ENCODE results near the gene MYLK4. TPM values are rescaled to one million over a fixed set of nuclear protein-coding genes. Genes with fewer than 3 reads are reported as not detected.

Gene MYLK4
- total RNA-seq, 1 donor from 2014 or later: 0.42 TPM

GRCh38 chr6:2614846-2615245 lies 135.9 kb downstream of the MYLK4 start:
- no peaks in the 10 kb centered on the region for H3K27me3 ChIP-seq (ENCODE audit: control insufficient read depth, insufficient read depth, low read length)
- DNase-seq (ENCODE audit: low read depth): no peak
- no peak overlapping the region for H3K4me3 ChIP-seq (ENCODE audit: low read depth, low read length)
- no peaks in the 10 kb centered on the region for H3K36me3 ChIP-seq (ENCODE audit: control insufficient read depth, insufficient read depth, low read length)
- no peak for TF ChIP-seq CTCF (IDR thresholded peaks at IDR 0.05; ENCODE audit: insufficient read depth, low read length, poor library complexity, severe bottlenecking)

DNA sequence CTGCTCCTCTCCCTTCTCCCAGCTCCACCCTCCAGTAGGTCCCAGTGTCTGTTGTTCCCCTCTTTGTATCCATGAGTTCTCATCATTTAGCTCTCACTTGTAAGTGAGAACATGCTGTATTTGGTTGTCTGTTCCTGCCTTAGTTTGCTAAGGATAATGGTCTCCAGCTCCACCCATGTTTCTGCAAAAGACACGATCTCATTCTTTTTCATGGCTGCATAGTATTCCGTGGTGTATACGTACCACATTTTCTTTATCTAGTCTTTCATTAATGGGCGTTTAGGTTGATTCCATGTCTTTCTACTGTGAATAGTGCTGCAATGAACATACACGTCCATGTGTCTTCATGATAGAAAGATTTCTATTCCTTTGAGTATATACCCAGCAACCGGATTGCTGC lies 136.6 kb downstream of the MYLK4 start:
- Histone ChIP-seq H3K36me3 (ENCODE audit: control insufficient read depth, insufficient read depth, low read length) (no peaks in the 10 kb centered on the region), H3K27me3 (ENCODE audit: control insufficient read depth, insufficient read depth, low read length) (no peaks in the 10 kb centered on the region), H3K4me3 (ENCODE audit: low read depth, low read length) (no peak overlapping the region)
- no peak for TF ChIP-seq CTCF (IDR thresholded peaks at IDR 0.05; ENCODE audit: insufficient read depth, low read length, poor library complexity, severe bottlenecking)
- DNase-seq (ENCODE audit: low read depth): no peak

Other genes starting within 250 kb of the MYLK4 start
- 70.9 and 73.6 TPM in 2 replicates for gene WRNIP1, start 14.5 kb upstream of the MYLK4 start, total RNA-seq
- 39.9 and 43.2 TPM in 2 replicates for gene SERPINB1, start 90.9 kb upstream of the MYLK4 start, total RNA-seq
- gene SERPINB9, start 152.4 kb upstream of the MYLK4 start, total RNA-seq: 9.3 and 11.7 TPM in 2 replicates
- gene SERPINB6, start 220.6 kb upstream of the MYLK4 start, total RNA-seq: 101 and 139 TPM in 2 replicates
- gene NQO2, start 249.0 kb upstream of the MYLK4 start, total RNA-seq: 10.7 and 19.2 TPM in 2 replicates